Duodenal mucosa (tissue), 2 donors: ENCODE results near the gene PTGDS.

Source experiments
- H3K27ac ChIP-seq: one replicate; pipeline ENCODE4 v1.7.0; 2013; ENCODE audit warnings: low read depth, low read length
- H3K27me3 ChIP-seq, 2 donors: one replicate each; pipeline ENCODE4 v1.7.0; 2013; ENCODE audit warnings: low read length in 2 of 2, control low read depth in 1 of 2; ENCODE audit not compliant: insufficient read depth in 2 of 2, control insufficient read depth in 1 of 2
- H3K36me3 ChIP-seq, 2 donors: one replicate each; pipeline ENCODE4 v1.7.0; 2013; ENCODE audit warnings: low read length in 2 of 2, control low read depth in 1 of 2; ENCODE audit not compliant: insufficient read depth in 2 of 2, control insufficient read depth in 1 of 2
- H3K4me1 ChIP-seq, 2 donors: one replicate each; pipeline ENCODE4 v1.7.0; 2013; ENCODE audit warnings: low read length in 2 of 2, control low read depth in 1 of 2; ENCODE audit not compliant: insufficient read depth in 2 of 2, control insufficient read depth in 1 of 2
- H3K4me3 ChIP-seq, 2 donors: one replicate each; pipeline ENCODE4 v1.7.0; 2013; ENCODE audit warnings: low read length in 2 of 2, low read depth in 1 of 2
- H3K9ac ChIP-seq, 2 donors: one replicate each; pipeline ENCODE4 v1.7.0; 2013; ENCODE audit warnings: low read length in 2 of 2, low read depth in 1 of 2
- H3K9me3 ChIP-seq, 2 donors: one replicate each; pipeline ENCODE4 v1.7.0; 2013; ENCODE audit warnings: low read length in 2 of 2, control low read depth in 1 of 2; ENCODE audit not compliant: control insufficient read depth in 1 of 2

Gene PTGDS

GRCh38 chr9:137030538-137031527, 53.5 kb downstream of the PTGDS start:
- Histone ChIP-seq H3K27ac (no peak overlapping the region), H3K36me3 (no peaks in the 10 kb centered on the region), H3K27me3 (no peaks in the 10 kb centered on the region), H3K4me1 (peaks cover 45 to 71% of the 10 kb centered on the region in 2 donors), H3K4me3 (no peak overlapping the region), H3K9ac (no peak overlapping the region), H3K9me3 (no peaks in the 10 kb centered on the region)
